WTC11 (cell line): Measurements from ENCODE around the gene WDFY4. TPM values are rescaled to one million over a fixed set of nuclear protein-coding genes. Genes with fewer than 3 reads are reported as not detected.

Experiments used
- ATAC-seq: fragments of 200-7000 bp; cut with Tn5 transposase; 2 replicates; pipeline ENCODE4 v1.10.0; 2021; ENCODE audit warnings: mild to moderate bottlenecking, moderate library complexity
- CTCF ChIA-PET: fragments of 300-600 bp; sonication (Branson Sonifier 250); formaldehyde crosslinking; loops from one replicate; lab custom pipeline; 2021; ENCODE audit warnings: antibody characterized with exemption; lab: Charles Lee
- POLR2A ChIA-PET: fragments of 350-600 bp; sonication (Branson Sonifier 250); formaldehyde crosslinking; loops from one replicate; lab custom pipeline; 2021; ENCODE audit warnings: antibody characterized with exemption; lab: Charles Lee
- DNase-seq: peaks from one replicate; pipeline ENCODE4 v3.0.0; 2021; ENCODE audit warnings: low spot score
- H3K27ac Mint-ChIP-seq: 2 replicates; pipeline ENCODE4 v1.8.0; 2021; ENCODE audit warnings: mixed read lengths
- H3K27me3 Mint-ChIP-seq: 2 replicates; pipeline ENCODE4 v1.8.0; 2021; ENCODE audit warnings: low read depth, mild to moderate bottlenecking, moderate library complexity, mixed read lengths
- H3K36me3 Mint-ChIP-seq: 2 replicates; pipeline ENCODE4 v1.8.0; 2021; ENCODE audit warnings: mixed read lengths
- H3K4me1 Mint-ChIP-seq: 2 replicates; pipeline ENCODE4 v1.8.0; 2022; ENCODE audit warnings: mixed read lengths
- H3K4me3 Mint-ChIP-seq: 2 replicates; pipeline ENCODE4 v1.8.0; 2021; ENCODE audit warnings: mild to moderate bottlenecking, moderate library complexity, mixed read lengths
- H3K9me3 Mint-ChIP-seq: 2 replicates; pipeline ENCODE4 v1.8.0; 2021; ENCODE audit warnings: mixed read lengths
- CREB1 ChIP-seq: sonication (generic); formaldehyde crosslinking; IDR thresholded peaks from 2 replicates; pipeline ENCODE4 v1.8.0; 2023; ENCODE audit warnings: mild to moderate bottlenecking, missing genetic modification reagents
- FOXK1 ChIP-seq: sonication (generic); formaldehyde crosslinking; IDR thresholded peaks from 2 replicates; pipeline ENCODE4 v1.8.0; 2022; ENCODE audit warnings: mild to moderate bottlenecking, moderate library complexity, missing genetic modification reagents
- GTF2I ChIP-seq: fragments of 250-450 bp; sonication (Bioruptor Pico); conservative IDR thresholded peaks from 2 replicates; pipeline ENCODE4 v1.4.0; 2021; ENCODE audit warnings: mild to moderate bottlenecking
- JAZF1 ChIP-seq: fragments of 250-450 bp; sonication (Bioruptor Pico); IDR thresholded peaks from 2 replicates; pipeline ENCODE4 v1.9.0; 2021; ENCODE audit warnings: moderate library complexity, mild to moderate bottlenecking, inconsistent platforms
- JUN ChIP-seq: sonication (generic); formaldehyde crosslinking; IDR thresholded peaks from 2 replicates; pipeline ENCODE4 v1.8.0; 2023; ENCODE audit warnings: mild to moderate bottlenecking, missing genetic modification reagents
- KAT7 ChIP-seq: sonication (generic); formaldehyde crosslinking; IDR thresholded peaks from 2 replicates; pipeline ENCODE4 v1.8.1; 2023; ENCODE audit warnings: missing genetic modification reagents, mild to moderate bottlenecking, borderline replicate concordance
- MXD4 ChIP-seq: fragments of 250-450 bp; sonication (Bioruptor Pico); IDR thresholded peaks from 2 replicates; pipeline ENCODE4 v1.8.0; 2021; ENCODE audit warnings: mild to moderate bottlenecking, moderate library complexity, borderline replicate concordance
- NFATC4 ChIP-seq: fragments of 250-450 bp; sonication (Bioruptor Pico); IDR thresholded peaks from 2 replicates; pipeline ENCODE4 v1.9.0; 2021; ENCODE audit warnings: mild to moderate bottlenecking
- OVOL2 ChIP-seq: fragments of 250-450 bp; sonication (Bioruptor Pico); IDR thresholded peaks from 2 replicates; pipeline ENCODE4 v1.9.0; 2021; ENCODE audit warnings: mild to moderate bottlenecking, borderline replicate concordance
- PRRX2 ChIP-seq: fragments of 250-450 bp; sonication (Bioruptor Pico); IDR thresholded peaks from 2 replicates; pipeline ENCODE4 v1.8.0; 2021; ENCODE audit warnings: mild to moderate bottlenecking
- RORB ChIP-seq: fragments of 250-450 bp; sonication (Bioruptor Pico); IDR thresholded peaks from 2 replicates; pipeline ENCODE4 v1.9.0; 2021; ENCODE audit warnings: mild to moderate bottlenecking
- TP53 ChIP-seq: sonication (generic); formaldehyde crosslinking; IDR thresholded peaks from 2 replicates; pipeline ENCODE4 v1.8.1; 2023; ENCODE audit warnings: mild to moderate bottlenecking, missing genetic modification reagents
- total RNA-seq: library from RNA; stranded (reverse); gene quantifications from 3 replicates; pipeline ENCODE4 v1.2.3, GENCODE V29; 2021
- TF ChIP-seq, protein P1 (sequence below): fragments of 250-450 bp; sonication (Bioruptor Pico); IDR thresholded peaks from 2 replicates; pipeline ENCODE4 v1.9.0; 2021; ENCODE audit warnings: mild to moderate bottlenecking
- TF ChIP-seq, protein P2 (sequence below): sonication (generic); formaldehyde crosslinking; IDR thresholded peaks from 2 replicates; pipeline ENCODE4 v1.8.1; 2023; ENCODE audit warnings: mild to moderate bottlenecking, missing genetic modification reagents, moderate library complexity
- TF ChIP-seq, protein P3 (sequence below): fragments of 200-600 bp; IDR thresholded peaks from 2 replicates; pipeline ENCODE4 v1.8.0; 2022; ENCODE audit warnings: antibody characterized with exemption
- TF ChIP-seq, protein P4 (sequence below): fragments of 250-450 bp; sonication (Bioruptor Pico); IDR thresholded peaks from 2 replicates; pipeline ENCODE4 v1.9.0; 2021; ENCODE audit warnings: moderate library complexity, mild to moderate bottlenecking, inconsistent platforms, borderline replicate concordance
- TF ChIP-seq, protein P5 (sequence below): sonication (generic); formaldehyde crosslinking; IDR thresholded peaks from 2 replicates; pipeline ENCODE4 v1.8.1; 2022; ENCODE audit warnings: low read depth, mild to moderate bottlenecking, moderate library complexity, missing genetic modification reagents, borderline replicate concordance

The WDFY4 gene
- total RNA-seq, 1 experiment from 2014 or later: 0.13 TPM

DNA sequence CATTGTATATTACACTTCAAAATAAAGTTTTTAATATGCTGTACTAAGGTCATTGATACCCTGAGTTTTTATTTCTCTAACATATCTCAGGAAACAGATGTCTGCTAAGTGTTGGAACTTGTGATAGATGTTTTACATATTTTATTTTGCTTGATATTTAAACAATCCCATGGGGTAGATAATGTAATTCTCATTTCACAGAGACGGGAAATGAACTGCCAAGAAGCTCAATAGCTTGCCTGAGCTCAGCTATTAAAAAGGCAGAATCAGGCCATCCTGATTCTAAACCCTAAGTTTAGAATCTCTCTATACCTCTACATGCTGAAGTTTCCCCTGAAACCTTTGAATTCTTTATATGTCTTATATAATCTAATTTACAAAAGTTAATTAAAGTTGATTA, 128.6 kb downstream of the WDFY4 start:
- ATAC-seq: no peak
- no peak for DNase-seq
- Mint-ChIP-seq H3K36me3 (no peaks in the 10 kb centered on the region), H3K4me3 (no peak overlapping the region), H3K27me3 (peaks cover 71% of the 10 kb centered on the region), H3K9me3 (peaks cover 6% of the 10 kb centered on the region; the same call in 1 of the 2 replicates), H3K27ac (no peak overlapping the region), H3K4me1 (peaks cover 10% of the 10 kb centered on the region)
- no peak for TF ChIP-seq RORB (CRISPR knock-in tag)
- no peak for TF ChIP-seq MXD4 (CRISPR knock-in tag)
- TF ChIP-seq CREB1: no peak
- ChIA-PET CTCF (interaction anchor here (1.2 kb wide), 1 partner anchor 157 kb away, joined by 4 read pairs; no protein-coding TSS in a partner anchor), POLR2A (no interaction called here)

DNA sequence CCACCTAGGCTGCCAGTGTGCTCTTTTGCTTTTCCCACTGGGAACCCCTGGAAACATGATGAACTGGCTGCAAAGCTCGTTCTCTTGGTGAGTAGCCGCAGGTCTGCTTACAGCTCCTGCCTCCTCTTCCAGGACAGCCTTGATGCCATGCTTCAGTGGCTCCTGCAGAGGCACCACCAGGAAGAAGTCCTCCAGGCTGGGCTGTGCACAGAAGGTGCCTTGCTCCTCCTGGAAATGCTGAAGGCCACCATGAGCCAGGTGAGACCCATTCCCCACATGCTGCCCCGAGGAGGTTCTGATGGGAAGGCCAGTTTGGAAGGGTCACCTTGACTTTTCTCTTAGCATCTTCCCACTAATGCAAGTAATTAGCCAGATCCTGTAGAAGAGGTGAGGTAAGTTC, 129.2 kb downstream of the WDFY4 start:
- DNase-seq: no peak
- TF ChIP-seq JUN: no peak
- no peak for TF ChIP-seq JAZF1 (CRISPR knock-in tag)
- TF ChIP-seq PRRX2: no peak
- TF ChIP-seq NFATC4: no peak
- TF ChIP-seq, all 79 proteins: peak for 0
- Mint-ChIP-seq H3K4me1 (peaks cover 10% of the 10 kb centered on the region), H3K4me3 (no peak overlapping the region), H3K9me3 (peaks cover 6% of the 10 kb centered on the region; the same call in 1 of the 2 replicates), H3K36me3 (no peaks in the 10 kb centered on the region), H3K27me3 (peaks cover 71% of the 10 kb centered on the region), H3K27ac (no peak overlapping the region)
- CTCF ChIA-PET: no interaction called here
- POLR2A ChIA-PET: no interaction called here
- no peak for ATAC-seq

DNA sequence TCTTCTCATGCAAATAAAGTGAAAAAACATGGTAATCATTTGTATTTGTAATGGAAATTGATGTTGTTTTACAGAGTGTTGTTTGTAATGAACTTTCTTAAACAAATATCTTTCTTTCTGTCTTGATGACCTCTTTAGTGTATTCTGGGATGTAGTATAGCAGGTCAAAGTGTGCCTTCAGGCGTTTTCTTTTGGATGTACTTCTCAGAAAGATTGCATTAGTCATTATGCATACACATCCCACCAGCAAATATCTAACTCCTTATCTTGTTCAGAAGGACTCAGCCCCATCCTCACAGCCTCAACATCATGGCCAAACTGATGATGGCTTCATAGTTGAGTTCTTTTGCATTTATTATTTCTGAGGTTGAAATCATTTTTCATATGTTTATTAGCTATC, 130.3 kb downstream of the WDFY4 start:
- Mint-ChIP-seq H3K27ac (no peak overlapping the region), H3K4me1 (peaks cover 10% of the 10 kb centered on the region), H3K9me3 (peaks cover 6% of the 10 kb centered on the region; the same call in 1 of the 2 replicates), H3K27me3 (peaks cover 71% of the 10 kb centered on the region), H3K4me3 (no peak overlapping the region), H3K36me3 (no peaks in the 10 kb centered on the region)
- TF ChIP-seq NFATC4 (no peak), OVOL2 (no peak), KAT7 (no peak)
- DNase-seq: no peak
- ChIA-PET CTCF (no interaction called here), POLR2A (no interaction called here)
- ATAC-seq: no peak

DNA sequence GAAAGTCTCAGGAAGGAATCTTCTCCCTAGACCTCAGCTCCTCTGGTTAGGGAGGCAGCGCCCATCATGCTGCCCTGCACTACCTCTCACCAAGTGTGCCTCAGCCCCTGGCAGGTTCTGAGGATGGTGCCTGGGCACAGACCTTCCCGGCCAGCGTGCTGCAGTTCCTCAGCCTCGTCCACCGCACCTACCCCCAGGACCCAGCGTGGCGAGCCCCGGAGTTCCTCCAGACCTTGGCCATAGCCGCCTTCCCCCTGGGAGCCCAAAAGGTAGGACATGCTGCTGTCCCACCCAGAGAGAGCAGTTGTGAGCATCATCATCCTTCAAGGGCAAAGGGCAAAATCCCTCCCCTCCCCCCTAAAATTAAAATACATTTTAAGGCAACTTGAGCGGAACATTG, 132.5 kb downstream of the WDFY4 start:
- TF ChIP-seq, protein P1, sequence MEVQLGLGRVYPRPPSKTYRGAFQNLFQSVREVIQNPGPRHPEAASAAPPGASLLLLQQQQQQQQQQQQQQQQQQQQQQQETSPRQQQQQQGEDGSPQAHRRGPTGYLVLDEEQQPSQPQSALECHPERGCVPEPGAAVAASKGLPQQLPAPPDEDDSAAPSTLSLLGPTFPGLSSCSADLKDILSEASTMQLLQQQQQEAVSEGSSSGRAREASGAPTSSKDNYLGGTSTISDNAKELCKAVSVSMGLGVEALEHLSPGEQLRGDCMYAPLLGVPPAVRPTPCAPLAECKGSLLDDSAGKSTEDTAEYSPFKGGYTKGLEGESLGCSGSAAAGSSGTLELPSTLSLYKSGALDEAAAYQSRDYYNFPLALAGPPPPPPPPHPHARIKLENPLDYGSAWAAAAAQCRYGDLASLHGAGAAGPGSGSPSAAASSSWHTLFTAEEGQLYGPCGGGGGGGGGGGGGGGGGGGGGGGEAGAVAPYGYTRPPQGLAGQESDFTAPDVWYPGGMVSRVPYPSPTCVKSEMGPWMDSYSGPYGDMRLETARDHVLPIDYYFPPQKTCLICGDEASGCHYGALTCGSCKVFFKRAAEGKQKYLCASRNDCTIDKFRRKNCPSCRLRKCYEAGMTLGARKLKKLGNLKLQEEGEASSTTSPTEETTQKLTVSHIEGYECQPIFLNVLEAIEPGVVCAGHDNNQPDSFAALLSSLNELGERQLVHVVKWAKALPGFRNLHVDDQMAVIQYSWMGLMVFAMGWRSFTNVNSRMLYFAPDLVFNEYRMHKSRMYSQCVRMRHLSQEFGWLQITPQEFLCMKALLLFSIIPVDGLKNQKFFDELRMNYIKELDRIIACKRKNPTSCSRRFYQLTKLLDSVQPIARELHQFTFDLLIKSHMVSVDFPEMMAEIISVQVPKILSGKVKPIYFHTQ (CRISPR knock-in tag): no peak
- no peak for TF ChIP-seq GTF2I (CRISPR knock-in tag)
- TF ChIP-seq, protein P2, sequence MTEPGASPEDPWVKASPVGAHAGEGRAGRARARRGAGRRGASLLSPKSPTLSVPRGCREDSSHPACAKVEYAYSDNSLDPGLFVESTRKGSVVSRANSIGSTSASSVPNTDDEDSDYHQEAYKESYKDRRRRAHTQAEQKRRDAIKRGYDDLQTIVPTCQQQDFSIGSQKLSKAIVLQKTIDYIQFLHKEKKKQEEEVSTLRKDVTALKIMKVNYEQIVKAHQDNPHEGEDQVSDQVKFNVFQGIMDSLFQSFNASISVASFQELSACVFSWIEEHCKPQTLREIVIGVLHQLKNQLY (CRISPR knock-in tag): no peak
- ATAC-seq: no peak
- H3K27ac Mint-ChIP-seq: no peak overlapping the region
- ChIA-PET POLR2A (no interaction called here), CTCF (no interaction called here)
- no peaks in the 10 kb centered on the region for H3K36me3 Mint-ChIP-seq
- H3K4me1 Mint-ChIP-seq: peaks cover 10% of the 10 kb centered on the region
- no peak for DNase-seq
- no peak overlapping the region for H3K4me3 Mint-ChIP-seq
- peaks cover 6% of the 10 kb centered on the region; the same call in 1 of the 2 replicates for H3K9me3 Mint-ChIP-seq
- peaks cover 56% of the 10 kb centered on the region for H3K27me3 Mint-ChIP-seq

DNA sequence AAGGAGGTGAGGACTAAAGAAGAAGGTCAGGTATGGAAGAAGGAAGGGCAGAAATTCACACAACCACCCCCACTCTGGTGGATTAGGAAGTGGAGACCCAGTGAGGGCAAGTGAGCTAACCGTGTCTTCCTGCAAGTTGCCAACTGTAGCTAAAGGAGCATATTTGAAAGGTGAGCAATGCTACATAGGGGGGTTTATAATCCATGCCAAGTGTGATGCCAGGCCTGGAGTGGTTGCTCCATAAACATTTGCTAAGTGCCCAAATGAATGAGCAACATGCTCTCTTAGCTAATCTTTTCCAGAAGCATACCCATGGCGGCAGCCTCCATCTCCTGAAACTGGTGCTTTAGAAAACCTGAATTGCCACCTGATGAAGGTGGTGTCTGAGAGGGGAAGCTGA, 133.4 kb downstream of the WDFY4 start:
- H3K9me3 Mint-ChIP-seq: no peaks in the 10 kb centered on the region
- ChIA-PET POLR2A (no interaction called here), CTCF (no interaction called here)
- H3K4me1 Mint-ChIP-seq: peaks cover 10% of the 10 kb centered on the region
- H3K27me3 Mint-ChIP-seq: peaks cover 47% of the 10 kb centered on the region
- H3K27ac Mint-ChIP-seq: no peak overlapping the region
- no peak overlapping the region for H3K4me3 Mint-ChIP-seq
- no peaks in the 10 kb centered on the region for H3K36me3 Mint-ChIP-seq
- DNase-seq (no peak), ATAC-seq (no peak)
- TF ChIP-seq FOXK1 (no peak), OVOL2 (no peak), TP53 (CRISPR knock-in tag) (no peak)
- TF ChIP-seq, protein P3, sequence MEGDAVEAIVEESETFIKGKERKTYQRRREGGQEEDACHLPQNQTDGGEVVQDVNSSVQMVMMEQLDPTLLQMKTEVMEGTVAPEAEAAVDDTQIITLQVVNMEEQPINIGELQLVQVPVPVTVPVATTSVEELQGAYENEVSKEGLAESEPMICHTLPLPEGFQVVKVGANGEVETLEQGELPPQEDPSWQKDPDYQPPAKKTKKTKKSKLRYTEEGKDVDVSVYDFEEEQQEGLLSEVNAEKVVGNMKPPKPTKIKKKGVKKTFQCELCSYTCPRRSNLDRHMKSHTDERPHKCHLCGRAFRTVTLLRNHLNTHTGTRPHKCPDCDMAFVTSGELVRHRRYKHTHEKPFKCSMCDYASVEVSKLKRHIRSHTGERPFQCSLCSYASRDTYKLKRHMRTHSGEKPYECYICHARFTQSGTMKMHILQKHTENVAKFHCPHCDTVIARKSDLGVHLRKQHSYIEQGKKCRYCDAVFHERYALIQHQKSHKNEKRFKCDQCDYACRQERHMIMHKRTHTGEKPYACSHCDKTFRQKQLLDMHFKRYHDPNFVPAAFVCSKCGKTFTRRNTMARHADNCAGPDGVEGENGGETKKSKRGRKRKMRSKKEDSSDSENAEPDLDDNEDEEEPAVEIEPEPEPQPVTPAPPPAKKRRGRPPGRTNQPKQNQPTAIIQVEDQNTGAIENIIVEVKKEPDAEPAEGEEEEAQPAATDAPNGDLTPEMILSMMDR: no peak
- TF ChIP-seq, protein P4, sequence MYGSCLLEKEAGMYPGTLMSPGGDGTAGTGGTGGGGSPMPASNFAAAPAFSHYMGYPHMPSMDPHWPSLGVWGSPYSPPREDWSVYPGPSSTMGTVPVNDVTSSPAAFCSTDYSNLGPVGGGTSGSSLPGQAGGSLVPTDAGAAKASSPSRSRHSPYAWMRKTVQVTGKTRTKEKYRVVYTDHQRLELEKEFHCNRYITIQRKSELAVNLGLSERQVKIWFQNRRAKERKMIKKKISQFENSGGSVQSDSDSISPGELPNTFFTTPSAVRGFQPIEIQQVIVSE (CRISPR knock-in tag): no peak
- TF ChIP-seq, protein P5, sequence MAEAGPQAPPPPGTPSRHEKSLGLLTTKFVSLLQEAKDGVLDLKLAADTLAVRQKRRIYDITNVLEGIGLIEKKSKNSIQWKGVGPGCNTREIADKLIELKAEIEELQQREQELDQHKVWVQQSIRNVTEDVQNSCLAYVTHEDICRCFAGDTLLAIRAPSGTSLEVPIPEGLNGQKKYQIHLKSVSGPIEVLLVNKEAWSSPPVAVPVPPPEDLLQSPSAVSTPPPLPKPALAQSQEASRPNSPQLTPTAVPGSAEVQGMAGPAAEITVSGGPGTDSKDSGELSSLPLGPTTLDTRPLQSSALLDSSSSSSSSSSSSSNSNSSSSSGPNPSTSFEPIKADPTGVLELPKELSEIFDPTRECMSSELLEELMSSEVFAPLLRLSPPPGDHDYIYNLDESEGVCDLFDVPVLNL (CRISPR knock-in tag): no peak
- TF ChIP-seq, protein P1 (CRISPR knock-in tag): no peak
